ENCODE results near the gene INTS1.

DNA sequence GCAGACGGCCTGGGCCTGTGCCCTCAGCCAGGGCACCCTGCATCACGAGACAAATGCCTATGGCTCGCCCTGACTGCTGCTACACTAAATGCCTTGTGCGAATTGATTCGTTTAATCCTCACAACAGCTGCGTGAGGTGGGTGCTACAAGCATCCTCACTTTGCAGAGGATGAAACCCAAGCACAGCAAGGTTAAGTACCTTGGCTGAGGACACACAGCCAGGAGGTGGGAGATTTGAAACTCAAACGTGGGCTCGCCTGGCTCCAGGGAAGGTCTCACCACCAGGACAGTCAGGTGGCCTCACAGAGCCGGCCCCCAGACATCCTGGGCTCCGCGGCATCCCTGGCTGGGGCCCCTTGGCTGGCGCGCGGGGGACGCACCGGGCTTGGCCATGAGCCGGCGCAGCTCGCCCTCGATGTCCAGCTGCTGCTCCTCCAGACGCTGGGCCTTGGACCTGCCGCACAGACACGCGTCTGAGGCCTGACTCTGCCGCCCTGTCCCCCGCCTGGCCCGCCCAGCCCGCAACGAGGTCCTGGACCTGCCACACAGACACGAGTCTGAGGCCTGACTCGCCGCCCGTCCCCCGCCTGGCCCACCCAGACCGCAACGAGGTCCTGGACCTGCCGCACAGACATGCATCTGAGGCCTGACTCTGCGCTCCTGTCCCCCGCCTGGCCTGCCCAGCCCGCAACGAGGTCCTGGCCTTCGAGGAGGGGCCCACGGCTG lies 66.9 kb downstream of the INTS1 start:
- TF ChIP-seq POLR2AphosphoS5 (IDR thresholded peaks at IDR 0.05) = no peak
- TF ChIP-seq POLR2A (IDR thresholded peaks at IDR 0.05) = no peak
- TF ChIP-seq, protein P1, sequence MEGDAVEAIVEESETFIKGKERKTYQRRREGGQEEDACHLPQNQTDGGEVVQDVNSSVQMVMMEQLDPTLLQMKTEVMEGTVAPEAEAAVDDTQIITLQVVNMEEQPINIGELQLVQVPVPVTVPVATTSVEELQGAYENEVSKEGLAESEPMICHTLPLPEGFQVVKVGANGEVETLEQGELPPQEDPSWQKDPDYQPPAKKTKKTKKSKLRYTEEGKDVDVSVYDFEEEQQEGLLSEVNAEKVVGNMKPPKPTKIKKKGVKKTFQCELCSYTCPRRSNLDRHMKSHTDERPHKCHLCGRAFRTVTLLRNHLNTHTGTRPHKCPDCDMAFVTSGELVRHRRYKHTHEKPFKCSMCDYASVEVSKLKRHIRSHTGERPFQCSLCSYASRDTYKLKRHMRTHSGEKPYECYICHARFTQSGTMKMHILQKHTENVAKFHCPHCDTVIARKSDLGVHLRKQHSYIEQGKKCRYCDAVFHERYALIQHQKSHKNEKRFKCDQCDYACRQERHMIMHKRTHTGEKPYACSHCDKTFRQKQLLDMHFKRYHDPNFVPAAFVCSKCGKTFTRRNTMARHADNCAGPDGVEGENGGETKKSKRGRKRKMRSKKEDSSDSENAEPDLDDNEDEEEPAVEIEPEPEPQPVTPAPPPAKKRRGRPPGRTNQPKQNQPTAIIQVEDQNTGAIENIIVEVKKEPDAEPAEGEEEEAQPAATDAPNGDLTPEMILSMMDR (IDR thresholded peaks at IDR 0.05) = no peak
- TF ChIP-seq EP300 (IDR thresholded peaks at IDR 0.05) = no peak
